DMS 273 (cell line): ENCODE data around the gene KLHDC9.

Source experiments
- DNase-seq: peaks from one replicate; lab custom pipeline; 2025; ENCODE audit not compliant: unreplicated experiment; lab: John Stamatoyannopoulos, UW

The KLHDC9 gene

GRCh38 chr1:161074676-161075368, 23.3 kb upstream of the KLHDC9 start:
- DNase-seq: peak; percentile 68

GRCh38 chr1:161076410-161076809, 21.8 kb upstream of the KLHDC9 start:
- DNase-seq: no peak

GRCh38 chr1:161077426-161077825, 20.7 kb upstream of the KLHDC9 start:
- no peak for DNase-seq

GRCh38 chr1:161079436-161080110, 18.6 kb upstream of the KLHDC9 start:
- DNase-seq: no peak

GRCh38 chr1:161080441-161081405, 17.4 kb upstream of the KLHDC9 start:
- DNase-seq: no peak

- DNase-seq: no peak
Measured at GRCh38 chr1:161081519-161081918, 16.6 kb upstream of the KLHDC9 start.

GRCh38 chr1:161082483-161082882, 15.7 kb upstream of the KLHDC9 start:
- DNase-seq: no peak

- DNase-seq: peak; percentile 20
Measured at GRCh38 chr1:161082996-161083747, 15.0 kb upstream of the KLHDC9 start.

- no peak for DNase-seq
Measured at GRCh38 chr1:161083748-161084596, 14.2 kb upstream of the KLHDC9 start.

- DNase-seq: no peak
Measured at GRCh38 chr1:161084597-161084988, 13.6 kb upstream of the KLHDC9 start.

- DNase-seq: no peak
Measured at GRCh38 chr1:161085165-161085564, 13.0 kb upstream of the KLHDC9 start.

GRCh38 chr1:161086457-161086856, 11.7 kb upstream of the KLHDC9 start:
- DNase-seq: no peak

- no peak for DNase-seq
Measured at GRCh38 chr1:161088587-161089110, 9.5 kb upstream of the KLHDC9 start.

- no peak for DNase-seq
Measured at GRCh38 chr1:161089251-161089924, 8.8 kb upstream of the KLHDC9 start, which contains the start of gene NECTIN4. Gene NECTIN4, minus strand, starts transcription at chr1:161089558. Its CDS starts 262 bp downstream, at chr1:161089296.

- DNase-seq: no peak
Measured at GRCh38 chr1:161089938-161090337, 8.2 kb upstream of the KLHDC9 start.

GRCh38 chr1:161090617-161091016, 7.5 kb upstream of the KLHDC9 start:
- DNase-seq: no peak

GRCh38 chr1:161091093-161091492, 7.1 kb upstream of the KLHDC9 start:
- DNase-seq: no peak

- no peak for DNase-seq
Measured at GRCh38 chr1:161091796-161092507, 6.2 kb upstream of the KLHDC9 start.
